ENCODE data around the gene NES. TPM values are rescaled to one million over a fixed set of nuclear protein-coding genes. Genes with fewer than 3 reads are reported as not detected.

The NES gene
- total RNA-seq, 2 experiments from 2014 or later = 0.02 TPM; not detected in 1

DNA sequence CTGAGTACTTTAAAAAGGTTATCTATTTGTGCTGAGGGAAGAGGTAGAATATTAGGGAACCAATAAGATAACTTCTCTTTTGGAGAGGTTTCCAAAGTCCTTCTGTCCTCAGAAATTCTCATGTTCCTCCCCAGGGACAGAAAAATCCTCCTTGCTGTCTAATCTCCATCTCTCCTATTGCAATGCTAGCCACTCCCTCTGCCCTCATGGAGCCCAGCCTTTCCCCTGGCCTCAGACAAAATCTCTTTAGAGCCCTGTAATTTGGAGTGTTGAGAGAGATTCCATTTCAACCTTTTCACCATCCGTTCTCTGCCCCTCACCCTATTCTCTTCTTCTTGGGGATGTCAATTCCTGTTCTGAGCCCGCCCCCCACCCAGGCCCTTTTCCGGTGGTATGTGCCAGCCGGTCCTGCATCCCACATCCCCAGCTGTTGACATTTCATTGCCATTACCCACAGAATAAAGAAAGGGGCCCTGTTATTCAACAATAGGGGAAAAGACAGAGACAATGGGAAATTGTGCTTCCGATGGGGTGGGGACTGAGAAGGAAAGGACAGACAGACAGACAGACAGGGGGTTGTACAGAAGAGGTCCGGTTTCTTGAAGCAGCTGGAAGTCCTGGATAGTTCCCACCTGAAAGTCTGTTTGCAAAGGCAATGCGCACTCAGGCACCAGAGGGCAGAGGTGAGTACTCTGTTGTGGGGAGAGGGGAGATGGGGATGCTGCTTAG, 58.2 kb downstream of the NES start, which contains the start of gene HAPLN2:
Gene HAPLN2, plus strand, starts transcription at position 563 of the 729 bp plus-strand sequence. CDS start 4,076 bp downstream, outside the sequence.
- no peak for ATAC-seq
- H3K4me1 Mint-ChIP-seq = no peaks in the 10 kb centered on the region
- no peaks in the 10 kb centered on the region for H3K9me3 Mint-ChIP-seq (ENCODE audit: low read depth)
- no peak within 1 kb of the TSS for H3K4me3 Mint-ChIP-seq
- intact Hi-C loops (cut with DNase I, micrococcal nuclease) = no loop called here
- peaks cover 38% of the 10 kb centered on the region for H3K27me3 Mint-ChIP-seq
- DNase-seq = peak; percentile 52
- CTCF ChIA-PET = interaction anchor here (0.7 to 2.2 kb wide), 7 partner anchors 30 to 309 kb away, joined by 3 to 8 read pairs (median 4); partner anchors contain the start of gene CRABP2
- POLR2A ChIA-PET = no interaction called here
- no peak within 1 kb of the TSS for H3K27ac Mint-ChIP-seq
- H3K36me3 Mint-ChIP-seq (ENCODE audit: low read depth) = no peaks in the 10 kb centered on the region

Other genes starting within 250 kb of the NES start
- gene MEF2D, start 176.6 kb downstream of the NES start, total RNA-seq = 10 to 100 TPM; 32.1 to 33.6 TPM
- 10 to 100 TPM; 14.9 to 16.0 TPM for gene IQGAP3, start 104.8 kb downstream of the NES start, total RNA-seq
- gene TTC24, start 97.7 kb downstream of the NES start, total RNA-seq = 1 to 10 TPM; 7.3 to 9.1 TPM
- 10 to 100 TPM; 79.9 to 82.0 TPM for gene NAXE, start 85.6 kb downstream of the NES start, total RNA-seq
- 10 to 100 TPM; 38.5 to 48.7 TPM for gene GPATCH4, start 75.9 kb downstream of the NES start, total RNA-seq
- under 1 TPM in 1 of 2 experiments, not detected in 1; 0.34 TPM for gene HAPLN2, start 58.0 kb downstream of the NES start, total RNA-seq
- not detected for gene BCAN, start 35.3 kb downstream of the NES start, total RNA-seq
- under 1 TPM; 0.88 to 0.98 TPM for gene CRABP2, start 28.2 kb upstream of the NES start, total RNA-seq
- 10 to 100 TPM; 31.0 to 40.5 TPM for gene METTL25B, start 51.1 kb upstream of the NES start, total RNA-seq
- 10 to 100 TPM; 48.4 to 65.2 TPM for gene ISG20L2, start 51.4 kb upstream of the NES start, total RNA-seq
- gene MRPL24, start 63.7 kb upstream of the NES start, total RNA-seq = 10 to 100 TPM; 81.9 to 89.7 TPM
- gene HDGF, start 74.3 kb upstream of the NES start, total RNA-seq = 100 to 1,000 TPM; 312 to 358 TPM
- 100 to 1,000 TPM in 1 of 2 experiments, 10 to 100 TPM in 1; 80.4 to 110 TPM for gene PRCC, start 90.1 kb upstream of the NES start, total RNA-seq
- gene SH2D2A, start 139.4 kb upstream of the NES start, total RNA-seq = 100 to 1,000 TPM; 189 to 211 TPM
- gene INSRR, start 181.7 kb upstream of the NES start, total RNA-seq = under 1 TPM; 0.14 to 0.18 TPM
- gene NTRK1, start 183.5 kb upstream of the NES start, total RNA-seq = 1 to 10 TPM; 4.4 to 6.1 TPM
- gene PEAR1, start 216.3 kb upstream of the NES start, total RNA-seq = not detected
- gene LRRC71, start 243.2 kb upstream of the NES start, total RNA-seq = not detected